T-helper 17 cell (primary cell): ENCODE results near the gene HIPK2. TPM values are rescaled to one million over a fixed set of nuclear protein-coding genes. Genes with fewer than 3 reads are reported as not detected.

Source experiments
- ATAC-seq: fragments of 150-1000 bp; cut with Tn5 transposase; 2 replicates; pipeline ENCODE4 v1.10.0; 2021; ENCODE audit warnings: mild to moderate bottlenecking, moderate library complexity
- DNase-seq, 3 donors: peaks; one replicate each; pipeline versions ENCODE4 v3.0.0 to v3.0.0-alpha.2; 2020 to 2021
- H3K9me3 ChIP-seq: one replicate; pipeline ENCODE4 v1.7.0; 2013; ENCODE audit warnings: low read length, mild to moderate bottlenecking; ENCODE audit not compliant: control insufficient read depth, poor library complexity, severe bottlenecking
- H3K27ac Mint-ChIP-seq: one replicate; pipeline ENCODE4 v1.8.0; 2022; ENCODE audit warnings: mild to moderate bottlenecking, moderate library complexity, mixed read lengths
- H3K27me3 Mint-ChIP-seq: one replicate; pipeline ENCODE4 v1.8.0; 2022; ENCODE audit warnings: mixed read lengths
- H3K36me3 Mint-ChIP-seq: one replicate; pipeline ENCODE4 v1.8.0; 2022; ENCODE audit warnings: low read depth, mixed read lengths
- H3K4me1 Mint-ChIP-seq: one replicate; pipeline ENCODE4 v1.8.0; 2022; ENCODE audit warnings: mild to moderate bottlenecking, mixed read lengths
- H3K4me3 Mint-ChIP-seq: one replicate; pipeline ENCODE4 v1.8.0; 2022; ENCODE audit warnings: mild to moderate bottlenecking, moderate library complexity, mixed read lengths
- total RNA-seq, 4 donors: library from RNA in 2 of 4; stranded (reverse) in 2 of 4; gene quantifications; one replicate each; pipeline ENCODE4 v1.2.3 and lab custom pipeline; 2022 to 2026

The HIPK2 gene
- total RNA-seq, 2 donors from 2014 or later = 36.9 to 42.9 TPM

GRCh38 chr7:139582130-139582650 is 195.6 kb downstream of the HIPK2 start:
- DNase-seq = no peak
- Mint-ChIP-seq H3K4me3 (no peak overlapping the region), H3K27me3 (no peaks in the 10 kb centered on the region), H3K27ac (no peak overlapping the region), H3K36me3 (peaks cover 8% of the 10 kb centered on the region), H3K4me1 (peaks cover 4% of the 10 kb centered on the region)
- no peaks in the 10 kb centered on the region for H3K9me3 ChIP-seq
- no peak for ATAC-seq

GRCh38 chr7:139580435-139580834 is 197.4 kb downstream of the HIPK2 start:
- Mint-ChIP-seq H3K27ac (peak overlapping the region; percentile 43), H3K4me1 (peaks cover 4% of the 10 kb centered on the region), H3K27me3 (no peaks in the 10 kb centered on the region), H3K4me3 (no peak overlapping the region), H3K36me3 (peaks cover 9% of the 10 kb centered on the region)
- DNase-seq = no peak
- H3K9me3 ChIP-seq = no peaks in the 10 kb centered on the region
- no peak for ATAC-seq

- Mint-ChIP-seq H3K36me3 (peaks cover 9% of the 10 kb centered on the region), H3K4me1 (peaks cover 4% of the 10 kb centered on the region), H3K4me3 (no peak overlapping the region), H3K27ac (no peak overlapping the region), H3K27me3 (no peaks in the 10 kb centered on the region)
- ATAC-seq (no peak), DNase-seq (no peak)
- H3K9me3 ChIP-seq = no peaks in the 10 kb centered on the region
Measured at GRCh38 chr7:139576179-139576973, 201.4 kb downstream of the HIPK2 start.

GRCh38 chr7:139575338-139575680 is 202.5 kb downstream of the HIPK2 start:
- Mint-ChIP-seq H3K27ac (peak overlapping the region; percentile 27), H3K27me3 (no peaks in the 10 kb centered on the region), H3K4me3 (no peak overlapping the region), H3K36me3 (peaks cover 9% of the 10 kb centered on the region), H3K4me1 (peaks cover 6% of the 10 kb centered on the region)
- ATAC-seq (no peak), DNase-seq (no peak)
- H3K9me3 ChIP-seq = no peaks in the 10 kb centered on the region

GRCh38 chr7:139574618-139575337 is 203.0 kb downstream of the HIPK2 start:
- H3K4me3 Mint-ChIP-seq = no peak overlapping the region
- H3K27me3 Mint-ChIP-seq = no peaks in the 10 kb centered on the region
- ATAC-seq (no peak), DNase-seq (no peak)
- H3K9me3 ChIP-seq = no peaks in the 10 kb centered on the region
- H3K4me1 Mint-ChIP-seq = peaks cover 2% of the 10 kb centered on the region
- peaks cover 6% of the 10 kb centered on the region for H3K36me3 Mint-ChIP-seq
- peak overlapping the region; percentile 27 for H3K27ac Mint-ChIP-seq

GRCh38 chr7:139573871-139574270 is 203.9 kb downstream of the HIPK2 start:
- ATAC-seq (no peak), DNase-seq (no peak)
- no peaks in the 10 kb centered on the region for H3K27me3 Mint-ChIP-seq
- no peak overlapping the region for H3K4me3 Mint-ChIP-seq
- H3K36me3 Mint-ChIP-seq = peaks cover 6% of the 10 kb centered on the region
- H3K27ac Mint-ChIP-seq = no peak overlapping the region
- no peaks in the 10 kb centered on the region for H3K9me3 ChIP-seq
- peaks cover 2% of the 10 kb centered on the region for H3K4me1 Mint-ChIP-seq

GRCh38 chr7:139572704-139573385 is 205.0 kb downstream of the HIPK2 start:
- ATAC-seq (no peak), DNase-seq (no peak)
- Mint-ChIP-seq H3K27ac (no peak overlapping the region), H3K4me3 (no peak overlapping the region), H3K36me3 (peaks cover 11% of the 10 kb centered on the region), H3K4me1 (peaks cover 7% of the 10 kb centered on the region), H3K27me3 (no peaks in the 10 kb centered on the region)
- H3K9me3 ChIP-seq = no peaks in the 10 kb centered on the region

GRCh38 chr7:139572071-139572470 is 205.7 kb downstream of the HIPK2 start:
- Mint-ChIP-seq H3K27me3 (no peaks in the 10 kb centered on the region), H3K4me3 (no peak overlapping the region), H3K36me3 (peaks cover 12% of the 10 kb centered on the region), H3K27ac (no peak overlapping the region), H3K4me1 (peaks cover 9% of the 10 kb centered on the region)
- H3K9me3 ChIP-seq = no peaks in the 10 kb centered on the region
- ATAC-seq = no peak
- no peak for DNase-seq

GRCh38 chr7:139571651-139572050 is 206.1 kb downstream of the HIPK2 start:
- no peak overlapping the region for H3K27ac Mint-ChIP-seq
- ATAC-seq (no peak), DNase-seq (no peak)
- peaks cover 12% of the 10 kb centered on the region for H3K4me1 Mint-ChIP-seq
- H3K36me3 Mint-ChIP-seq = peaks cover 12% of the 10 kb centered on the region
- H3K9me3 ChIP-seq = no peaks in the 10 kb centered on the region
- no peak overlapping the region for H3K4me3 Mint-ChIP-seq
- H3K27me3 Mint-ChIP-seq = no peaks in the 10 kb centered on the region

GRCh38 chr7:139571190-139571589 is 206.6 kb downstream of the HIPK2 start:
- DNase-seq = no peak

GRCh38 chr7:139570626-139571025 is 207.2 kb downstream of the HIPK2 start:
- H3K4me3 Mint-ChIP-seq = no peak overlapping the region
- no peak for ATAC-seq
- no peak overlapping the region for H3K27ac Mint-ChIP-seq
- no peaks in the 10 kb centered on the region for H3K9me3 ChIP-seq
- no peaks in the 10 kb centered on the region for H3K27me3 Mint-ChIP-seq
- H3K36me3 Mint-ChIP-seq = peaks cover 10% of the 10 kb centered on the region
- H3K4me1 Mint-ChIP-seq = peaks cover 18% of the 10 kb centered on the region
- DNase-seq = no peak

More at GRCh38 chr7:139571190-139571589, 206.6 kb downstream of the HIPK2 start:
- Mint-ChIP-seq H3K27ac (no peak overlapping the region), H3K4me1 (peaks cover 15% of the 10 kb centered on the region), H3K27me3 (no peaks in the 10 kb centered on the region), H3K36me3 (peaks cover 10% of the 10 kb centered on the region), H3K4me3 (no peak overlapping the region)
- no peak for ATAC-seq
- no peaks in the 10 kb centered on the region for H3K9me3 ChIP-seq

- Mint-ChIP-seq H3K4me3 (no peak overlapping the region), H3K27ac (no peak overlapping the region), H3K4me1 (peaks cover 18% of the 10 kb centered on the region), H3K36me3 (peaks cover 7% of the 10 kb centered on the region), H3K27me3 (no peaks in the 10 kb centered on the region)
- DNase-seq (no peak), ATAC-seq (no peak)
- no peaks in the 10 kb centered on the region for H3K9me3 ChIP-seq
Measured at GRCh38 chr7:139570119-139570518, 207.7 kb downstream of the HIPK2 start.

- H3K36me3 Mint-ChIP-seq = peaks cover 5% of the 10 kb centered on the region
- ATAC-seq (no peak), DNase-seq (no peak)
- peak overlapping the region; percentile 44 for H3K27ac Mint-ChIP-seq
- H3K4me3 Mint-ChIP-seq = no peak overlapping the region
- H3K27me3 Mint-ChIP-seq = no peaks in the 10 kb centered on the region
- H3K4me1 Mint-ChIP-seq = peaks cover 18% of the 10 kb centered on the region
- no peaks in the 10 kb centered on the region for H3K9me3 ChIP-seq
Measured at GRCh38 chr7:139568813-139569490, 208.8 kb downstream of the HIPK2 start.
